K562 (cell line): Measurements from ENCODE around the gene KBTBD12. TPM values are rescaled to one million over a fixed set of nuclear protein-coding genes. Genes with fewer than 3 reads are reported as not detected.

ENCODE experiments used
- CBX5 ChIP-seq: IDR thresholded peaks from 2 replicates; pipeline ENCODE4 v1.6.1; 2014; ENCODE audit warnings: low read depth, borderline replicate concordance
- CHCHD3 ChIP-seq: fragments of 250-450 bp; sonication (Bioruptor Pico); IDR thresholded peaks from 2 replicates; pipeline ENCODE4 v2.1.2; 2022; ENCODE audit warnings: mild to moderate bottlenecking
- FOXM1 ChIP-seq, 2 experiments: fragments of 450-650 bp in 1 of 2; sonication (generic) in 1 of 2; formaldehyde crosslinking in 1 of 2; IDR thresholded peaks; 2 replicates each; pipeline versions ENCODE4 v1.6.1 to v1.9.0; 2017 to 2022; ENCODE audit warnings: low read depth in 2 of 2, mild to moderate bottlenecking in 2 of 2, missing genetic modification reagents in 1 of 2, moderate library complexity in 1 of 2
- GMEB1 ChIP-seq: fragments of 250-450 bp; sonication (Bioruptor Pico); IDR thresholded peaks from 2 replicates; pipeline ENCODE4 v1.4.0; 2020; ENCODE audit warnings: mild to moderate bottlenecking
- GTF3C2 ChIP-seq: IDR thresholded peaks from 3 replicates; pipeline ENCODE4 v1.6.1; 2011; ENCODE audit warnings: borderline replicate concordance, mild to moderate bottlenecking, moderate library complexity; ENCODE audit not compliant: insufficient read length; ENCODE audit errors: extremely low read depth
- KDM1A ChIP-seq, 2 experiments: fragments of 450-650 bp; IDR thresholded peaks; 2 replicates each; pipeline ENCODE4 v1.6.1; 2016; ENCODE audit warnings: mild to moderate bottlenecking in 2 of 2
- NONO ChIP-seq, 2 experiments: fragments of 200-400 bp in 1 of 2; fragments of 450-650 bp in 1 of 2; formaldehyde crosslinking in 1 of 2; IDR thresholded peaks; 2 replicates each; pipeline ENCODE4 v1.6.1; 2017; ENCODE audit warnings: low read depth in 2 of 2, mild to moderate bottlenecking in 2 of 2, moderate library complexity in 2 of 2, low read length in 1 of 2
- RREB1 ChIP-seq: fragments of 250-450 bp; sonication (Bioruptor Pico); IDR thresholded peaks from 2 replicates; pipeline ENCODE4 v1.4.0; 2020
- SNIP1 ChIP-seq: fragments of 450-650 bp; IDR thresholded peaks from 2 replicates; pipeline ENCODE4 v1.7.1; 2017; ENCODE audit warnings: low read depth, mild to moderate bottlenecking
- TBL1XR1 ChIP-seq, 2 experiments: IDR thresholded peaks; 2 replicates each; pipeline ENCODE4 v1.6.1; 2012; ENCODE audit warnings: improper control_type of control experiment in 2 of 2, low read length in 2 of 2, mild to moderate bottlenecking in 1 of 2
- TEAD1 ChIP-seq, 2 experiments: fragments of 450-650 bp in 1 of 2; sonication (generic) in 1 of 2; formaldehyde crosslinking; IDR thresholded peaks; 2 replicates each; pipeline versions ENCODE4 v1.4.0 to v1.8.0; 2020 to 2022; ENCODE audit warnings: mild to moderate bottlenecking in 2 of 2, missing genetic modification reagents in 1 of 2
- ZFP30 ChIP-seq: fragments of 250-450 bp; sonication (Bioruptor Pico); IDR thresholded peaks from 2 replicates; pipeline ENCODE4 v1.8.0; 2022; ENCODE audit warnings: moderate library complexity, mild to moderate bottlenecking, inconsistent platforms, borderline replicate concordance
- ZNF134 ChIP-seq: fragments of 250-450 bp; sonication (Bioruptor Pico); conservative IDR thresholded peaks from 2 replicates; pipeline ENCODE4 v1.4.0; 2020
- ZNF23 ChIP-seq: fragments of 250-450 bp; sonication (Bioruptor Pico); IDR thresholded peaks from 2 replicates; pipeline ENCODE4 v1.4.0; 2020; ENCODE audit warnings: mild to moderate bottlenecking
- ZNF445 ChIP-seq: fragments of 250-450 bp; sonication (Bioruptor Pico); IDR thresholded peaks from 2 replicates; pipeline ENCODE4 v1.4.0; 2020; ENCODE audit warnings: low read depth, mild to moderate bottlenecking, moderate library complexity
- ZNF699 ChIP-seq: fragments of 250-450 bp; sonication (Bioruptor Pico); IDR thresholded peaks from 2 replicates; pipeline ENCODE4 v1.8.0; 2021; ENCODE audit warnings: mild to moderate bottlenecking, moderate library complexity; ENCODE audit not compliant: insufficient replicate concordance
- polyA plus RNA-seq, 8 experiments: library from polyadenylated mRNA; depleted of rRNA in 4 of 8; stranded (reverse) in 5 of 8; unstranded in 3 of 8; fragments of >200 nt; fragmentation: Nextera tagmentation in 2 of 8; fragmentation: Illumina TruSeq in 1 of 8; extraction: Ambion mirVana in 2 of 8; extraction: Trizol in 1 of 8; gene quantifications; 2 replicates each; pipeline versions ENCODE4 v1.2.1 to v1.2.3, GENCODE V29; 2011 to 2014; ENCODE audit warnings: inconsistent platforms in 1 of 8, missing spikeins in 1 of 8
- total RNA-seq, 7 experiments: library from RNA; depleted of rRNA in 6 of 7; stranded (reverse); fragments of >200 nt in 6 of 7; fragmentation: Illumina TruSeq in 2 of 7; extraction: Trizol in 2 of 7; gene quantifications; 2 replicates each; pipeline versions ENCODE4 v1.2.1 to v1.2.3, GENCODE V29; 2011 to 2021; ENCODE audit warnings: low replicate concordance in 1 of 7

KBTBD12 gene
- total and polyA plus RNA-seq, 9 of the 15 experiments (the other 6 are each of a cell fraction or from before 2014, with no cell fraction given), result not detected

GRCh38 chr3:128009952-128010846 lies 95.2 kb downstream of the KBTBD12 start (continued):
- TF ChIP-seq RREB1, result no peak
- TF ChIP-seq ZFP30, result no peak
- no peak for TF ChIP-seq TEAD1 (CRISPR knock-in tag; IDR thresholded peaks at IDR 0.05)
- TF ChIP-seq ZNF23 (CRISPR knock-in tag), result no peak
- TF ChIP-seq TBL1XR1 (IDR thresholded peaks at IDR 0.05; ENCODE audit: low read length in 2 of 2), result peak in 1 of 2 experiments; percentile 79; a peak in 1 of 4 replicates
- no peak for TF ChIP-seq KDM1A (IDR thresholded peaks at IDR 0.05)
- TF ChIP-seq ZNF699 (CRISPR knock-in tag), result no peak
- TF ChIP-seq ZNF445 (CRISPR knock-in tag), result no peak
- no peak for TF ChIP-seq CBX5
- no peak for TF ChIP-seq GMEB1
- TF ChIP-seq ZNF134 (CRISPR knock-in tag), result no peak
- no peak for TF ChIP-seq CHCHD3
- no peak for TF ChIP-seq GTF3C2
- TF ChIP-seq SNIP1, result no peak
- no peak for TF ChIP-seq FOXM1 (IDR thresholded peaks at IDR 0.05; ENCODE audit: low read depth)
- TF ChIP-seq FOXM1 (CRISPR knock-in tag; IDR thresholded peaks at IDR 0.05; ENCODE audit: low read depth), result no peak
- no peak for TF ChIP-seq NONO (IDR thresholded peaks at IDR 0.05; ENCODE audit: low read depth in 2 of 2, low read length in 1 of 2)
- TF ChIP-seq, all 486 proteins: peak for 65
